OCI-LY7 (cell line): ENCODE results near the gene CCSAP. TPM values are rescaled to one million over a fixed set of nuclear protein-coding genes. Genes with fewer than 3 reads are reported as not detected.

Experiments
- BruUV-seq: library from RNA; stranded (reverse); fragments of 400-500 nt; replicated peaks from 2 replicates; lab custom pipeline; 2021; lab: Mats Ljungman, UMichigan
- CTCF ChIA-PET: fragments of 300-600 bp; sonication (Branson Sonifier 250); formaldehyde crosslinking; loops from one replicate; lab custom pipeline; 2022; ENCODE audit warnings: antibody characterized with exemption; ENCODE audit not compliant: unreplicated experiment; lab: Charles Lee
- POLR2A ChIA-PET: fragments of 300-600 bp; sonication (Branson Sonifier 250); formaldehyde crosslinking; loops from one replicate; lab custom pipeline; 2022; ENCODE audit warnings: antibody characterized with exemption; lab: Charles Lee
- DNase-seq: peaks from one replicate; pipeline ENCODE4 v3.0.0-alpha.2; 2015; ENCODE audit warnings: low spot score
- H2AFZ ChIP-seq: fragments of 200-600 bp; sonication (generic), shearing (Covaris generic); 2 replicates; pipeline ENCODE4 v1.6.1; 2014; ENCODE audit warnings: mild to moderate bottlenecking, antibody characterized with exemption, low read length, moderate library complexity
- H3K27ac ChIP-seq: fragments of 200-600 bp; sonication (generic); 2 replicates; pipeline ENCODE4 v1.5.1; 2014; ENCODE audit warnings: mixed run types, low read depth, mild to moderate bottlenecking, moderate library complexity, low read length, inconsistent platforms; ENCODE audit not compliant: poor library complexity, severe bottlenecking
- H3K36me3 ChIP-seq: fragments of 200-600 bp; sonication (generic); 2 replicates; pipeline ENCODE4 v1.6.1; 2014; ENCODE audit warnings: mild to moderate bottlenecking, antibody characterized with exemption, low read length, moderate library complexity, mixed read lengths; ENCODE audit not compliant: insufficient read depth
- H3K4me1 ChIP-seq: fragments of 200-600 bp; sonication (generic); 2 replicates; pipeline ENCODE4 v1.5.1; 2014; ENCODE audit warnings: mild to moderate bottlenecking, low read length; ENCODE audit not compliant: insufficient read depth, poor library complexity, severe bottlenecking
- H3K4me2 ChIP-seq: fragments of 200-600 bp; sonication (generic); 2 replicates; pipeline ENCODE4 v1.6.1; 2014; ENCODE audit warnings: mild to moderate bottlenecking, low read length
- H3K4me3 ChIP-seq: fragments of 200-600 bp; sonication (generic); 2 replicates; pipeline ENCODE4 v1.5.1; 2014; ENCODE audit warnings: mild to moderate bottlenecking, low read depth, low read length; ENCODE audit not compliant: poor library complexity, severe bottlenecking
- H3K79me2 ChIP-seq: fragments of 200-600 bp; sonication (generic); 2 replicates; pipeline ENCODE4 v1.6.1; 2016; ENCODE audit warnings: low read depth, mild to moderate bottlenecking, low read length, moderate library complexity, mixed read lengths; ENCODE audit not compliant: insufficient read depth
- H3K9me2 ChIP-seq: fragments of 200-600 bp; sonication (generic); 2 replicates; pipeline ENCODE4 v1.6.1; 2016; ENCODE audit warnings: mild to moderate bottlenecking, low read length, mixed read lengths; ENCODE audit not compliant: insufficient read depth
- H3K9me3 ChIP-seq: fragments of 200-600 bp; sonication (generic); 2 replicates; pipeline ENCODE4 v1.6.1; 2014; ENCODE audit warnings: mild to moderate bottlenecking, mixed run types, low read length, mixed read lengths
- H4K20me1 ChIP-seq: fragments of 200-600 bp; sonication (generic); 2 replicates; pipeline ENCODE4 v1.6.1; 2014; ENCODE audit warnings: mild to moderate bottlenecking, antibody characterized with exemption, low read length, moderate library complexity, mixed read lengths; ENCODE audit not compliant: insufficient read depth
- EZH2phosphoT487 ChIP-seq: fragments of 200-600 bp; sonication (generic); IDR thresholded peaks from 2 replicates; pipeline ENCODE4 v1.6.1; 2018; ENCODE audit warnings: low read depth, borderline replicate concordance, mild to moderate bottlenecking, mixed run types, antibody characterized with exemption, low read length, moderate library complexity, mixed read lengths
- intact Hi-C: fragments of 100-400 bp; cut with micrococcal nuclease; formaldehyde crosslinking; loops from one replicate; pipeline ENCODE4 v1.10.0; 2022; ENCODE audit not compliant: unreplicated experiment
- small RNA-seq: library from RNA; depleted of rRNA; stranded (forward); fragments of <200 nt; gene quantifications from one replicate; pipeline ENCODE3, GENCODE V24; 2014
- total RNA-seq, 2 experiments: library from RNA; depleted of rRNA in 1 of 2; stranded (reverse); fragments of >200 nt in 1 of 2; shearing (Covaris generic) in 1 of 2; gene quantifications; 2 replicates each; pipeline ENCODE4 v1.2.3, GENCODE V29; 2014 to 2022
- TF ChIP-seq, protein P1 (sequence below): fragments of 200-600 bp; sonication (generic); conservative IDR thresholded peaks from 2 replicates; pipeline ENCODE4 v1.5.1; 2014; ENCODE audit warnings: mild to moderate bottlenecking, antibody characterized with exemption, low read length, moderate library complexity, mixed read lengths

The CCSAP gene
- total RNA-seq, 2 experiments from 2014 or later = 10.5 to 15.7 TPM

DNA sequence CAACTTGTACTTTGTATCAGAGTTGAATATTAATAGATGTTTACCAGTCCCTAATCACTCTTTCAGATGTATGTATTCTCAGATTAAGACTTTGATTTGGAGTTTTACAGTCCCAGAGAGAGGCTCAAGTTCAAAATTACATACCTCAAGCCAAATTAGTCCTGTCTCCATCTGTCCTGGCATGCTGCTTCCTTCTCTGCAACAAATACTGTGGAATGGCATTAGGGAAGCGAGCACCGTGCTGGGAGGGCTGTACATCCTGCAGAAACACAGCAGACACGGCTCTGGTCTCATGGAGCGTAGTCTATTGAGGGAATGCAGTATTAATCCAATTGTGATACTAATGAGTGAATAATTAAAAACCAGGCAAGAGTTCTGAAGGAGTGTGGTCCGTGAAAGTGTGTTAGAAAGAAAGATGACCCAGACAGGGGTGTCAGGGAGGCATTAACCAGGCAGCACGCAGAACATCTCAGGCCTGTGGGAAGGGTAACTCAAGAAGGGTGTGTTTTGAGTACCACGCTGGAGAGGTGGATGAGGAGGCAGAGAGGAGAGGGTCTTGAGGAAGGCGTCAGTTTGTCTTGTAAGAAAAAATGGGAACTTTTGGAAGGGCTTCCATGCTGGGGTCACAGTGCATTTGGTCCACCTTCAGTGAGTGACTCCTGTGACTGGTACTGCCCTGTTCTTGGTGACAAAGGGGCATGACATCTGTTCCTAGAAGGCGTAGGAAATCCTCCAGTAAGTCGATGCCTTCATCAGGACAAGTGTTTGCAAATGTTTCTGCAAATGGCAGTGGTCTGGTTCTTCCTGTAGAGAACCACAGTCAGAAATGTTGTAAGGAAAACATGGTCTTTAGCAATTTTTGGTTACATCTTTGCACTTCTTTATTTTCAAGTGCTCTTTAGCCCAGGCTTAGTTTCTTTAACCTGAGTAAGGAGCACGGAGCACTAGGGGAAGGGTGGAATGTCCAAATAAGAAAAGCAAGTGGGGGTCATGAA lies 70.4 kb downstream of the CCSAP start:
- BruUV-seq = TSS peak; percentile 53
- peaks cover 18% of the 10 kb centered on the region for H4K20me1 ChIP-seq
- CTCF ChIA-PET = no interaction called here
- H3K36me3 ChIP-seq = no peaks in the 10 kb centered on the region
- H2AFZ ChIP-seq = no peak overlapping the region
- no peak overlapping the region for H3K27ac ChIP-seq
- DNase-seq = no peak
- H3K4me2 ChIP-seq = peak overlapping the region; percentile 73
- peak overlapping the region; percentile 73 for H3K4me3 ChIP-seq
- TF ChIP-seq, protein P1, sequence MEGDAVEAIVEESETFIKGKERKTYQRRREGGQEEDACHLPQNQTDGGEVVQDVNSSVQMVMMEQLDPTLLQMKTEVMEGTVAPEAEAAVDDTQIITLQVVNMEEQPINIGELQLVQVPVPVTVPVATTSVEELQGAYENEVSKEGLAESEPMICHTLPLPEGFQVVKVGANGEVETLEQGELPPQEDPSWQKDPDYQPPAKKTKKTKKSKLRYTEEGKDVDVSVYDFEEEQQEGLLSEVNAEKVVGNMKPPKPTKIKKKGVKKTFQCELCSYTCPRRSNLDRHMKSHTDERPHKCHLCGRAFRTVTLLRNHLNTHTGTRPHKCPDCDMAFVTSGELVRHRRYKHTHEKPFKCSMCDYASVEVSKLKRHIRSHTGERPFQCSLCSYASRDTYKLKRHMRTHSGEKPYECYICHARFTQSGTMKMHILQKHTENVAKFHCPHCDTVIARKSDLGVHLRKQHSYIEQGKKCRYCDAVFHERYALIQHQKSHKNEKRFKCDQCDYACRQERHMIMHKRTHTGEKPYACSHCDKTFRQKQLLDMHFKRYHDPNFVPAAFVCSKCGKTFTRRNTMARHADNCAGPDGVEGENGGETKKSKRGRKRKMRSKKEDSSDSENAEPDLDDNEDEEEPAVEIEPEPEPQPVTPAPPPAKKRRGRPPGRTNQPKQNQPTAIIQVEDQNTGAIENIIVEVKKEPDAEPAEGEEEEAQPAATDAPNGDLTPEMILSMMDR = no peak
- no peak for TF ChIP-seq EZH2phosphoT487
- no peaks in the 10 kb centered on the region for H3K9me3 ChIP-seq
- H3K4me1 ChIP-seq = peaks cover 15% of the 10 kb centered on the region
- POLR2A ChIA-PET = interaction anchor here (1.0 kb wide), 1 partner anchor 69 kb away, joined by 3 read pairs; no protein-coding TSS in a partner anchor
- H3K79me2 ChIP-seq = peaks cover 20% of the 10 kb centered on the region; the same call in 1 of the 2 replicates
- H3K9me2 ChIP-seq = no peaks in the 10 kb centered on the region
- intact Hi-C loops = no loop called here

DNA sequence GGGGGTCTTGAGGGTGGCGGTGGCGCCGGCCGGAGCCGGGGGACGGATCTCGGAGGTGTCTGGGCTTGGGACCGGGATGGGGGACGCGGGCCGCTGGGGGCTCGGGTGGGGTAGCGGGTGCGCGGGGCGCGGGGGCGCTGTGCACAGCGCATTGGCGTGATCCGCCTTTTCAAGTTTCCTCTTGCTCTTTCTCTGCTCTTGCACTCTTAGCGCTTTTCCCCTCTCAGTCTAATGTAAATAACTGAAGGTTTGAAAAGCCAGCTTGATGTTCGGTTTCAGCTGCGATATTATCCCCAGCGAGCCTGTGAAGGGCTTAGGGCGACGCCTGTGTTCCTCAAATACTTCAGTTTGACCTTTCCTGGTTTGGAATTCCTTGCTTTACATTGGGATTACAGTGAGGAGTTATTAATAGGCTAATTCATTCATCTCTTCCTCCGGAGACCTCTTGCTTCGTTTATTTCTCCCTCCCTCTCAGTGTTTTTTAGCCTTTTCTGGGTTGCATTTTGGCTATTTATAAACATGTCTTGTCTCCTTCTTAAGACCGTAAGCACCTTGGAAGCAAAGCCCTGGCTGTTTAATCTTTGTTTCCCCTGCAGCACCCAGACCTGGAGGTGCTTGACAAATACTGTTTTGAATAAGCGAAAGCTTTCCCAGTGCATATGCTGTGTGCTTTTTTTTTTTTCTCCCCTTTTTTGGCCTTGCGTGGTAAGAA lies 71.2 kb downstream of the CCSAP start:
- Histone ChIP-seq H2AFZ (peak overlapping the region; percentile 22; the same call in 1 of the 2 replicates), H3K36me3 (no peaks in the 10 kb centered on the region), H3K9me2 (no peaks in the 10 kb centered on the region), H3K9me3 (no peaks in the 10 kb centered on the region), H4K20me1 (peaks cover 18% of the 10 kb centered on the region), H3K79me2 (peaks cover 20% of the 10 kb centered on the region; the same call in 1 of the 2 replicates), H3K27ac (no peak overlapping the region), H3K4me1 (peaks cover 15% of the 10 kb centered on the region), H3K4me3 (peak overlapping the region; percentile 73), H3K4me2 (peak overlapping the region; percentile 73)
- ChIA-PET CTCF (no interaction called here), POLR2A (interaction anchor here (0.6 to 1.0 kb wide), 2 partner anchors 70 to 287 kb away, joined by 3 read pairs; partner anchors contain the start of gene ABCB10)
- peak; percentile 71 for DNase-seq
- intact Hi-C loops = loop anchor here (2.0 kb wide), 1 partner anchor 71 kb away; the partner anchor contains the start of gene CCSAP
- TF ChIP-seq EZH2phosphoT487 = no peak
- TF ChIP-seq, protein P1 = peak; percentile 55
- BruUV-seq = no TSS peak

Small RNA genes within 50 kb of the gene (small RNA-seq; reads per million reads assigned to genes)
- 0.16 reads per million for gene RNU6-180P

Other genes with a start within 250 kb of the CCSAP start
- 20.0 and 27.9 TPM in 2 replicates for gene RAB4A, start 71.9 kb downstream of the CCSAP start, total RNA-seq (2014; rRNA removed; shearing (Covaris generic))
- 17.5 and 22.8 TPM in 2 replicates for gene RAB4A, start 71.9 kb downstream of the CCSAP start, total RNA-seq (2022)
- not detected in 2 replicates for gene ACTA1, start 91.0 kb upstream of the CCSAP start, total RNA-seq (2014; rRNA removed; shearing (Covaris generic))
- gene ACTA1, start 91.0 kb upstream of the CCSAP start, total RNA-seq (2022) = not detected in 2 replicates
- gene NUP133, start 165.3 kb upstream of the CCSAP start, total RNA-seq (2014; rRNA removed; shearing (Covaris generic)) = 33.0 and 33.3 TPM in 2 replicates
- 50.4 and 53.2 TPM in 2 replicates for gene NUP133, start 165.3 kb upstream of the CCSAP start, total RNA-seq (2022)
- 14.1 and 16.4 TPM in 2 replicates for gene ABCB10, start 215.7 kb upstream of the CCSAP start, total RNA-seq (2014; rRNA removed; shearing (Covaris generic))
- gene ABCB10, start 215.7 kb upstream of the CCSAP start, total RNA-seq (2022) = 25.4 and 27.2 TPM in 2 replicates